Right lobe of liver (tissue), 4 donors: Measurements from ENCODE around the gene UNKL.

Experiments used
- POLR2A ChIP-seq: fragments of 450-650 bp; IDR thresholded peaks from one replicate; pipeline ENCODE4 v1.6.1; 2017; ENCODE audit warnings: antibody characterized with exemption, mild to moderate bottlenecking
- TF ChIP-seq, protein P1 (sequence below), 4 donors: fragments of 200-600 bp in 3 of 4; fragments of 450-650 bp in 1 of 4; IDR thresholded peaks; one replicate each; pipeline versions ENCODE4 v1.5.1 to v1.8.0; 2016 to 2022; ENCODE audit warnings: antibody characterized with exemption in 4 of 4, mild to moderate bottlenecking in 2 of 4
- donor health status: DM: no; HTN: no; CAD: no.
- donor health status: DM: no; HTN: no; CAD: no.
- donor health status: DM: no; HTN: yes; CAD: no.

DNA sequence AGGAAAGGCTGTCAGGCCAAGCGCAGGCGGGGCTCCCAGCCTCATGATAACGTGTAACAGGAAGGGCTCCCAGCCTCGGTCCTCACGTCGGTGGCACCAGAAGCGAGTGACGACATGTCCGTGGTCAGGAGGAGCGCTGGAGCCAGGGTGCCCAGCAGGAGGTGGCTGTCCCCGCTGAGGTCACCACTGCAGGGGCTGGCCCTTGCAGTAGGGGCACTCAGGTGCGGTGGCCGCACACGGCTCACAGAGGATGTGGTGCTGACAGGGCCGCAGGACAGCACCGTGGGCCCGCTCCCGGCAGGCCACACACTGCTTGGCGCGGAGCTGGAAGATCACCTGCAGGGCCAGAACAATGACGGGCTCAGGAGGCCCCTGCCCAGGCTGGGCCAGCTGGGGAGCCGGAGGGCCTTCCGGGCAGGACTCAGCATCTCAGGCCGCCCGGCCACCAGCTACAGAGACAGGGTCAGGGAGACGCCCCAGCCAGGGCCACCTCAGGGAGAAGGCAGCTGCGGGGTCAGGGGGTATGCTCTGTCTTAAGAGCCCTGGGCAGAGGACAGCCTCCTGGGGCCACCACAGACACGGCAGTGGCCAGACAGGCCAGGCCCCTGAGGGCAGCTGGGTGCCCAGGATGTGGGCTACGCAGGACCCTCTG lies 48.3 kb downstream of the UNKL start:
- no peak for TF ChIP-seq POLR2A
- TF ChIP-seq, protein P1, sequence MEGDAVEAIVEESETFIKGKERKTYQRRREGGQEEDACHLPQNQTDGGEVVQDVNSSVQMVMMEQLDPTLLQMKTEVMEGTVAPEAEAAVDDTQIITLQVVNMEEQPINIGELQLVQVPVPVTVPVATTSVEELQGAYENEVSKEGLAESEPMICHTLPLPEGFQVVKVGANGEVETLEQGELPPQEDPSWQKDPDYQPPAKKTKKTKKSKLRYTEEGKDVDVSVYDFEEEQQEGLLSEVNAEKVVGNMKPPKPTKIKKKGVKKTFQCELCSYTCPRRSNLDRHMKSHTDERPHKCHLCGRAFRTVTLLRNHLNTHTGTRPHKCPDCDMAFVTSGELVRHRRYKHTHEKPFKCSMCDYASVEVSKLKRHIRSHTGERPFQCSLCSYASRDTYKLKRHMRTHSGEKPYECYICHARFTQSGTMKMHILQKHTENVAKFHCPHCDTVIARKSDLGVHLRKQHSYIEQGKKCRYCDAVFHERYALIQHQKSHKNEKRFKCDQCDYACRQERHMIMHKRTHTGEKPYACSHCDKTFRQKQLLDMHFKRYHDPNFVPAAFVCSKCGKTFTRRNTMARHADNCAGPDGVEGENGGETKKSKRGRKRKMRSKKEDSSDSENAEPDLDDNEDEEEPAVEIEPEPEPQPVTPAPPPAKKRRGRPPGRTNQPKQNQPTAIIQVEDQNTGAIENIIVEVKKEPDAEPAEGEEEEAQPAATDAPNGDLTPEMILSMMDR (IDR thresholded peaks at IDR 0.05): no peak
